HG03039 (cell line): ENCODE measurements around the gene SYNJ2.
"Not testable (repeated sequence)": the region's sequence is repeated elsewhere in the genome, so short reads cannot be mapped to it uniquely, and the experiment has no call there.

Source experiments
- ATAC-seq: cut with Tn5 transposase; IDR thresholded peaks from one replicate; pipeline ENCODE4 v1.9.1; 2021; ENCODE audit warnings: mild to moderate bottlenecking, moderate library complexity; ENCODE audit not compliant: unreplicated experiment

SYNJ2 gene, protein sequence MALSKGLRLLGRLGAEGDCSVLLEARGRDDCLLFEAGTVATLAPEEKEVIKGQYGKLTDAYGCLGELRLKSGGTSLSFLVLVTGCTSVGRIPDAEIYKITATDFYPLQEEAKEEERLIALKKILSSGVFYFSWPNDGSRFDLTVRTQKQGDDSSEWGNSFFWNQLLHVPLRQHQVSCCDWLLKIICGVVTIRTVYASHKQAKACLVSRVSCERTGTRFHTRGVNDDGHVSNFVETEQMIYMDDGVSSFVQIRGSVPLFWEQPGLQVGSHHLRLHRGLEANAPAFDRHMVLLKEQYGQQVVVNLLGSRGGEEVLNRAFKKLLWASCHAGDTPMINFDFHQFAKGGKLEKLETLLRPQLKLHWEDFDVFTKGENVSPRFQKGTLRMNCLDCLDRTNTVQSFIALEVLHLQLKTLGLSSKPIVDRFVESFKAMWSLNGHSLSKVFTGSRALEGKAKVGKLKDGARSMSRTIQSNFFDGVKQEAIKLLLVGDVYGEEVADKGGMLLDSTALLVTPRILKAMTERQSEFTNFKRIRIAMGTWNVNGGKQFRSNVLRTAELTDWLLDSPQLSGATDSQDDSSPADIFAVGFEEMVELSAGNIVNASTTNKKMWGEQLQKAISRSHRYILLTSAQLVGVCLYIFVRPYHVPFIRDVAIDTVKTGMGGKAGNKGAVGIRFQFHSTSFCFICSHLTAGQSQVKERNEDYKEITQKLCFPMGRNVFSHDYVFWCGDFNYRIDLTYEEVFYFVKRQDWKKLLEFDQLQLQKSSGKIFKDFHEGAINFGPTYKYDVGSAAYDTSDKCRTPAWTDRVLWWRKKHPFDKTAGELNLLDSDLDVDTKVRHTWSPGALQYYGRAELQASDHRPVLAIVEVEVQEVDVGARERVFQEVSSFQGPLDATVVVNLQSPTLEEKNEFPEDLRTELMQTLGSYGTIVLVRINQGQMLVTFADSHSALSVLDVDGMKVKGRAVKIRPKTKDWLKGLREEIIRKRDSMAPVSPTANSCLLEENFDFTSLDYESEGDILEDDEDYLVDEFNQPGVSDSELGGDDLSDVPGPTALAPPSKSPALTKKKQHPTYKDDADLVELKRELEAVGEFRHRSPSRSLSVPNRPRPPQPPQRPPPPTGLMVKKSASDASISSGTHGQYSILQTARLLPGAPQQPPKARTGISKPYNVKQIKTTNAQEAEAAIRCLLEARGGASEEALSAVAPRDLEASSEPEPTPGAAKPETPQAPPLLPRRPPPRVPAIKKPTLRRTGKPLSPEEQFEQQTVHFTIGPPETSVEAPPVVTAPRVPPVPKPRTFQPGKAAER (N-terminal part only)

DNA sequence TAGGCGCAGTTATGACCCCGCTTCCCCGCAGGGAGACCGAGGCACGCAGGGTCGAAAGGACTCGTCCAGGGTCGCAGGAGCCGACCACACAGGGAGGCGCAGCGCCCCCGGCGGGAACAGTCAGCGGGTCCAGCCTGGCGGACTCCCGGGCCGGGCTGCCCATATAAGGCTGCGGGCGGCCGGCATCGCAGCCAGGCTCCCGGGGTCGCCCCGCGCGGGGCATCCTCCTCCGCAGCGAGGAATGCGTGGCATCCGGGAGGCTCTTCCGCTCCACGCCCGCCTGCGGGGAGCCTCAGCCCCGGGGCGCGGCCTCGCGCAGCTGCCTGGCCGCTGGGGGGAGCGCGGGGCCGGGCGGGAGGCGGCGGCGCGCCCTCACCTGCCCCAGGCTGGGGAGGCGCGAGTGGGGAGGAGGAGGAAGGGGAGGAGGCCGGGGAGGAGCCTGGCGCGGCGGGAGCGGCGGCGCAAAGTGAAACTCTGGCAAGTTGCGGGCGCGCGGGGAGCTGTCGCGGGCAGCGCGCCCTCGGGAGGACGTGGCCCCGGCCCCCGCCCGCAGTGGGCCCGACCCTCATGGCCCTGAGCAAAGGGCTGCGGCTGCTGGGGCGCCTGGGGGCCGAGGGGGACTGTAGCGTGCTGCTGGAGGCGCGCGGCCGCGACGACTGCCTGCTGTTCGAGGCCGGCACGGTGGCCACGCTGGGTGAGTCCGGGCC is at the start of gene SYNJ2:
TSS of gene SYNJ2 (plus strand) at position 469 of the 707 bp plus-strand sequence. CDS start at position 568, 99 bp downstream.
- peak; percentile 76 for ATAC-seq

DNA sequence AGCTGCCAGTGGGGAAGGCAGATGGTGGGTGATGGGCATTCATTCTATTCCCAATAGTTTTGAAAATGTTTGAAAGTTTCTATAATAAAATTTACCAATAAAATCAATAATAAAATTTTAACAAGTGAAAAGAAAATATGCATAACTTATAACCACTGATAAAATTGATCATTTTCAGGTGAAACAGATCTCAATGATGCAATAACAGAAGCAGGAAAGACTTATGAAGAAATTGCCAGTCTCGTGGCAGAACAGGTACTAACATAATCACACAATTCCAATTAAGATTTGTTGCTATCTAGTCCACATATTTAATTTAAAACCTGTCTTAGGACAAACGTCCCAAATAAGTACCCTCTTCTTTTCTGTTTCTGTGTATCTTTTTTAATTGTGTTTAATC is 45.9 kb upstream of the SYNJ2 start:
- no peak for ATAC-seq

DNA sequence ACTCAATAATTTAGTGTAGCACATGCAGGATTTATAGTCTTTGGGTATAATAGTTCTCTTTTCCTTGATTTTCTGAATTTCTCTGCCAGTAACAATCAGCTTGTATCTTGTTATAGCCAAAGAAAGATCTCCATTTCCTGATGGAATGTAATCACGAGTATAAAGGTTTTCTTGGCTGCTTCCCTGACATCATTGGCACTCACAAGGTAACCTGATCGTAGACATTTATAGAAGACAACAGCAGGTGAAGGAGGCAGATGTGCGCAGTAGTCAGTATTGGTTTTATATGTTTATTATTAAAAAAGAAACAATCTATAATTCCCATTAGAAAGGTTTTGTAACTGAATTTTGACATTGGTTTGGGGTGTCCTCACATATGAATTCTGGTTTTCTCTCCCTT is 44.3 kb upstream of the SYNJ2 start:
- ATAC-seq, result no peak

DNA sequence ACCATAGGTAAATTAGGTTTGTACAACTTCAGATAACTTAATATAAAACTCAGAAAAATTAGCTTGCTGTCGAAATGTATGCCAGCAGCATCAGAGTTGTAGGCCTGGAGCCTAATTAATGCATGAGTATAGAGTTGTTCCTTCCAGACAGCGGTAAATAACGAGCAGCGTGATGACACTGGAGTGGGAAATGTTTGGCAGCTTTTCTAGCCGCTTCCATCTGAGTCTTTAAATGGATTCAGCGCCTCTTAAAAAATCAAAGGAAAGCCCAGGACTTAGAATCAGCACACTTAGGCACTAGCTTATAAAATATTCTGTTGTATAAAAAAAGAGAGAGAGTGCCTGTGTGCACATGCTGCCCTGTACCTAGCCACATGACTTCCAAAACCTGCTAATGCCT is 43.7 kb upstream of the SYNJ2 start:
- ATAC-seq, result no peak

DNA sequence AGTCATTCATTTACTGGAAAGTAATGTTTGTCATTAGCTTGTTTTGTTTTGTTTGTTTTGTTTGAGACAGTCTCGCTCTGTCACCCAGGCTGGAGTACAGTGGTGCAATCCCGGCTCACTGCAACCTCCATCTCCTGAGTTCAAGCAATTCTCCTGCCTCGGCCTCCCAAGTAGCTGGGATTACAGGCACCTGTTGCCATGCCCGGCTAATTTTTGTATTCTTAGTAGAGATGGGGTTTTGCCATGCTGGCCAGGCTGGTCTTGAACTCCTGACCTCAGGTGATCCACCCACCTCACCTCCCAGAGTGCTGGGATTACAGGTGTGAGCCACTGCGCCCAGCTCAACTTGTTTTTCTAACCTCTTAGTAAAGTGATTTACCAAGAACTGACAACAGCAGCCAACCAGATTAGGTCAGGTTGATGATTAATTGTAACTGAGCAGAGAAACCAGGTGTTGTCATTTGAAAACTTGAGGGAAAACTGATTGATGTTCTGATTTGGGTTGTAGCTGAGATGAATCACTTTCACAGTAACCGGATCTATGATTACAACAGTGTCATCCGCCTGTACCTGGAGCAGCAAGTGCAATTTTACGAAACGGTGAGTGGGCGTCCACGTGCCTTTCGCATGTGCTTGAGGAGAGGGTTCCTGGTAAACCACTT is 41.2 kb upstream of the SYNJ2 start:
- ATAC-seq, result not testable (repeated sequence)

DNA sequence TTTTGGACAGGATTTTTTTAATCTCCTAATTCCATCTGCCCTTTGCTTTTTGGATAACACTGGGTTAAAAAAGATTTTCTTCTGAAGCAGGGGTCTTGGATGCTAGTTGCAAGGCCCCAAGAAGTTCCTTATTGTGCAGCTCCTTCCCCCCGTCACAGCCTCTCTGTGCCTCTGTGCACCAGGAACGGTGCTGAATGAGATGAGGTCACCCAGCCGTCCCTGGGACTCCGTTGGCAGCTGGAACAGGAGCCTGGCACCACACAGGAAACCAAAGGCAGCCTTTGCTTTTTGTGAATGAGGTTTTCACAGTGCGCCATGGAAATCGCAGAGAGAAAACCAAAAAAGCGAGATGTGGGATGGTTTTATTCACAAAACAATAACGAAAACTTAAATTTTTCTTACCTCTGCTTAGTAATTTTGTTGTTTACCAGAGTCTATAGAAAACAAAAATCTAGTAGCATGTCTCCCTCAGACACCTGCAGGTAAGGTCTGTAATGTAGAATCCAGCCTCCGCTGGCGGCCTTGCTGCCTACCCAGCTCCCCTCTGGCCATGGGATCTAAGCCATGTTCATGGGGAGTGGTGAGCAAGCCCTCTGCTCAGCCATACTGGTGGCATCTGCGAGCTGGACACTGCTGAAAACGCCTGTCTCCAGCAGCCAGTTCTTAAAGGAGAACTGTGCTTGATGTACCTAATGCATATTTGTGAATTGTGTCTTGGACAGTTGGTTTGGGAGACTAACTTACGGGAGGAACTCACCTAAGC is 40.4 kb upstream of the SYNJ2 start:
- ATAC-seq, result no peak

DNA sequence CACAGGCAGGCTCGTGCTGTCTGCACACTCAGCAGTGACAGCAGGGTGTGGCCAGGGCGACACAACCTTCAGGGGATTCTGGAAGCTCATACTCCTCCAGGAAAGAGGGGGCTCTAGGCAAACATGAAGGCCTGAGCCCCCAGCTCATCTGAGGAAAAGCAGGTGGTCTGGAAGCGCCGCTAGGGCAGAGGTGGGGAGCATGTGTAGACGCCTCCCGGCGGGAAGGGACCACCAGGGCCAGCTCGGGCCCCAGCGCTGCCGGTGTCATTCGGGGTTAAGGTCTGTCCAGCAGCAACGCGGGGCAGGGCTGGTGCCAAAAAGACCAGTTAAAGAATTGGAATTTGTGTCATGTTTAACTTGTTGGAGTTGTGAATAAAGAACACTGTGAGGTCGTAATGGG is 39.3 kb upstream of the SYNJ2 start:
- ATAC-seq, result no peak

DNA sequence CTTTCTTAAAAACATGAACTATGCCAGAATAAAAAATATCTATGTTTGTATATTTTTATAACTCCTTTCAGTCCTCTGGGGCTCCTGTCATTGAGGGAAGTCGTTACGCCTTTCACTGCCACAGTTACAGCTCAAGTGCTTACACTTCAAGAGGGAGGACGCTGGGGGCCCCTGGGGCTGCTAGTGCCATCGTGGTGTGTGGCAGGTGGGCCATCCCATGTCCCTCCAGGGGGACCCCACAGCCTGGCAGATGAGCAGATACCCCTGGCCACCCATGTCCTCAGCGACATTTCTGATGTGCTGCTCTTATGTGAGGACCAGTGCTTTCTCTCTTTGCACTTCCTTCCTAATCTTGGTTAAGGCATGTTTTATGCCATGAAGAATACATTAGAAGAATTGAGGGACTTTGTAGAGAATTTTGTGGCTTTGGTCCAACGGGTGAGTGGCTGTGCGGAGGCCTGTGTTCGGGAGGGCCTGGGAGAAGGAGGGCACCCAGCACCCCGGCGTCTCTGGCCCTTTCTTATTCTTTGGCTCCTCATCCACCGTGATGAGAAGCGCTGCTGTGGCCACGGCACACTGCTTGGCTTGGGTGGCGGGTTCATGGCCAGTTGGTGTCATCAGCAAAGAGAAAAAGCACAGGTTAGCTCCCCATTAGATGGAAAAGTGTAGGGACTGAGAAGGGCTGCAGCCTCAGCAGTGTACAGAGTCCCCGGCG is 38.3 kb upstream of the SYNJ2 start:
- no peak for ATAC-seq

DNA sequence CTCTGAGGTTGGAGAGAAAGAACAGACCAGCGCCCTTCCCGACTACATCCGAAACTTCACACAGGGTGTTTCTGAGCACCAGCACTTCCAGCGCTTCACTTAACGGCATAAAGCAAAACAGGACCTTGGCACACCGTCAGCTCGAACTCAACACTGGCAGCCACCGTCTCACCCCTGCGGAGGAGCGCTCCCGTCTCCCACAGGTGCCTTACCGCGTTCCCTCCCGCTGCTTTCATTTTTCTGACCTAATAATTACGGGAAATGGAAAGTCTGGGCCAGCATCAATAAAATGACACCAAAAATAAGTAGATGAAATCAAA is 37.7 kb upstream of the SYNJ2 start:
- no peak for ATAC-seq

DNA sequence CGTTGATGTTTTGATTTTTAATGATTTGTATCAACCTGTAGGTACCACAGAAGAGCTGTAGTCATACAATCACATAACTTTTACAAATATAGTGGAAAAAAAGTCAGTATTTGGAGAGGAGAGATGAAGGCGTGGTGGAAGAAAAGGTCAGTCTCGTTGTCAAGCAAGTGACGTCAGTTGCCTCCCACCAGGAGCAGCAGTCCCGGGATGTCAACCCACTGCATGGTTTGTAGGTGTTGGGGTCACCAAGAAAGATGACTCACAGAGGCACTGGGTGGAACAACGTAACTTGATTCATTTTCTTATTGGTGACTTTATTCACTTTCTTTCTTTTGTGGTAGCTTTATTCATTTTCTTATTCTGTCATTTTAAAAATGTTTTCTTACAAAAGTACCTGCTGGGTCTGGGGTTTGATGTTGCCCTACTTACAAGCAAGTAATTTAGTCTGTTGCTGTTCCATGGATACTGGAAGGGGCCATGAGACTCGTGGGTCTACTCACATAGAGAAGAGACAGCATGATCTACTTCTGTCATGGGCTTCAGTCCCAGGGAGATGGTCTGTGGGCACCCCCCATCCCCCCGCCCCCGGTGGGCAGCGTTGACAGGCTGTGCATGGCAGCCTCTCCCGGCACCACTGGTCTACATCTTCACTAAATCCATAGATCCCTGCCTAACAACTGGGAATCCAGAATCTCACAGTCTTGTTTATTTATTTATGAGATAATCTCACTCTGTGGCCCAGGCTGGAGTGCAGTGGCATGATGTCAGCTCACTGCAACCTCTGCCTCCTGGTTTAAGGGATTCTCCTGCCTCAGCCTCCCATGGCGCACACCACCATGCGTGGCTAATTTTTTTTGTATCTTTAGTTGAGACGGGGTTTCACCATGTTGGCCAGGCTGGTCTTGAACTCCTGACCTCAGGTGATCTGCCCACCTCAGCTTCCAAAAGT is 36.4 kb upstream of the SYNJ2 start:
- ATAC-seq, result no peak

DNA sequence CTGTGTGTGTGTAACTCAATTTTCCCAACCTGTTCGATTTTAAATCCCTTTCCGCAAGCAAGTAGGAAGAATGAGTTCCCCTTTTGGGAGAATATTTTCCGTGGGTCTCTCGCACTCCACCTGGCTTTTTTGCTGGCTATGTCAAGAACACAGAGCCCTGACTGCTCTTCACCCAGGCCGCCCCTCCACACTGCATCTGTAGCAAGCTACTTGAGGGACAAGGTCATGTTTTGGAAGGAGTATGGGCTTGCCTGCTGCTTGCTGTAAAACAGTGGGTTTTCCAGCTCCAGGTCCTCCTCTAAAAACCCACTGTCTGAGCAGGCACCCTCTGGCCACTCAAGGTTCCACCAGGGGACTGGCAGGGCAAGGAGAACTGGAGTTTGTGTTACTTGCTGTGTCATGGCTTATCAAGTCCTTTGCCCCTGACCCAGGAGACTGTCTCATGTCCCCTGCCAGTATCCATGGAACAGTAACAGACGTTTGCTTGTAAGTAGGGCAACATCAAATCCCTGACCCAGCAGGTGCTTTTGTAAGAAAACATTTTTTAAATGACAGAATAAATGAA is 35.5 kb upstream of the SYNJ2 start:
- no peak for ATAC-seq

DNA sequence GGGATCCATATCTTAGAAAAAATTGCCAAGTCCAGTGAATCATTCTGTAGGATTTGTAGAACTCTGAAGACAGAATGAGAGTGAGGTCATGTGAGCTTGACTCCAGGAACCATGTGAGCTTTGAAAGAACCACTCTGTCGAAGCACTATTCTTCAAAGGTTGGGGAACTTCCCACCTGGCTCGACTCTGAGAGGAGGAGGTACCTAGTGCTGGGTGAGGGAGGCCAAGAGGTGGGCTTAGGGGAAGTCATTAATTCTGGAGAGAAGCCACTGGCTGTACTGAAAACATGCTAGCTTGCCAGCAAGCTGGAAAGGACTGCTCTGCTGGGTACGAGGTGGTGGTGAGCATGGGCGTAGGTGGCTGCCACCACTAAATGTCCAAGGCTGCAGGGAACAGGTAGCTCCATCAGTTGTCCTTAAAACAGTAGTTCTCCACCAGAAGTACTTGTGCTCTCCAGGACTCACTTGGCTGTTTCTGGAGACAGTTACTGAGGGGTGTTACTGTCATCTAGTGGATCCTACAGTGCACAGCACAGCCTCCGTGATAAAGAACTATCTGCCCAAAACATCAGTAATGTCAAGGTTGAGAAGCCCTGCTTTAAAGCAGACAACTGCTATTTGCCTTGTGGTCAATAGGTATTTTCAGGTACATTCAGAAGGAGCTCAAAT is 34.7 kb upstream of the SYNJ2 start:
- ATAC-seq, result no peak

DNA sequence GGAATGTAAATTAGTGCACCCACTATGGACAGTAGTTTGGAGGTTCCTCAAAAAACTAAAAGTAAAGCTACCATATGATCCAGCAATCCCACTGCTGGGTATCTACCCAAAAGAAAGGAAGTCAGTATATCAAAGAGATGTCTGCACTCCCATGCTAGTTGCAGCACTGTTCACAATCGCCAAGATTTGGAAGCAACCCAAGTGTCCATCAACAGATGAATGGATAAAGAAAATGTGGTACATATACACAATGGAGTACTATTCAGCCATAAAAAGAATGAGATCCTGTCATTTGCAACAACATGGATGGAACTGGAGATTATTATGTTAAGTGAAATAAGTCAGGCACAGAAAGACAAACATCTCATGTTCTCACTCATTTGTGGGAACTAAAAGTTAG is 30.8 kb upstream of the SYNJ2 start:
- ATAC-seq, result not testable (repeated sequence)

DNA sequence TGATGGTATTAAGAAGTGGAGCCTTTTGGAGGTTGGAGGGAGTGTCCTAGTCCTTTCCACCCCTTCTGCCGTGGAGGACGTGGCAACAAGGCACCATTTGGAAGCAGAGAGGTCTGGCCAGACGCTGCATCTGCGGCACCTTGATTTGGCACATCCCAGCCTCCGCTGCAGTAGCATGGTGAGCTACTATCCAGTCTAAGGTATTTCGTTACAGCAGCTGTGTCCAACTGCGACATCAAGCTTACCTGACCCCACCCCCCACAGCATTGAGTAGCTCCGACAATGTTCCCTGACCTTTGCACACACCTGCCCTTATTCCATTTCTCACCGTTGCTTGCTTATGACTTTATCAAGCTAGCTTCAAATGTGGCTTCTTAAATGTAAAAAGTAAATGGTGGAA is 29.8 kb upstream of the SYNJ2 start:
- ATAC-seq, result no peak

DNA sequence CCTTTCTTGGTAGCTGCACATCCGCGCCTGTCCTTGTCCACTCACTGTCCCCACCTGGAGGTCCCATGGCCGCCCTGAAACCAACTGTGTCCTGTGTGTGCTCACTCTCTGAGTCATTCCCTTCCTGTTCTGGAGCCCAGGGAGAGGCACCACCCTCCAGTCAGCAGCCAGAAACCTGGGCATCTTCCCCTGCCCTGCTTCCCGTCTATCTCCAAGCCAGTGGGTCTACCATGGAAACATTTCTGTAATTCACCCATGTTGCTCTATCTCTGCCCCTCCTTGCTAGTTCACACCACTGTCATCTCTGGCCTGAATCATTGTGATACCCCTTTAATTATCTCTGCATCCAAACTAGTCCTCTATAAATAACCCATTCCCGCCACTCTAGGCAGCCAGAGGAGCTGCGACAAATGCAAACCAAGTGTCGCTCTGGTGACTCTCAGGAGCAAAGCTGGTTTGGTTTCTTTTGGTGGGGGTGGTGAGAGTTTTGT is 28.8 kb upstream of the SYNJ2 start:
- no peak for ATAC-seq

DNA sequence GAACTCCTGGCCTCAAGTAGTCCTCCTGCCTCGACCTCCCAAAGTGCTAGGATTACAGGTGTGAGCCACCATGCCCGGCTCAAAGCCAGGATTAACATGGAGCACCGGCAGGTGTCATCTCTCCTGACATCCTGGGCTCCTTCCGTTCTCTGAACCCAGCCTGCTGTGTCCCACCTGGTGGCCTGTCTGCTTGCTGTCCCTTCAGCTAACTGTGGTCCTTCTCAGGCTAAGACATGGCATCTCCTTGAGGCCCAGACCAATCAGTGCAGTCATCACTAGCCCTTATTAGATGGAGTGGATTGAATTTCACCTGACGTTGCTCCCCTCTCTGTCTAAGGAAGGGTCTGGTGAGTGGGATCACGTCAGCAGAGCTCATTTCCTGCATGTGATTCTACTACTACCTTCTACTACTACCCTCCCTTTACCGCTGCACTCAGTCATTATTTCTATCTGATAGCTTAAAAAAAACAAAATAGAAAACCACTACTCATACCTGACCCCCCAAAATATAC is 28.0 kb upstream of the SYNJ2 start:
- ATAC-seq, result no peak
